ENCODE results near the gene EIF4G1. TPM values are rescaled to one million over a fixed set of nuclear protein-coding genes. Genes with fewer than 3 reads are reported as not detected.

Gene EIF4G1
- total and polyA plus RNA-seq, 2 of the 8 experiments (the other 6 are each of a cell fraction or from before 2014, with no cell fraction given): 318 to 473 TPM

DNA sequence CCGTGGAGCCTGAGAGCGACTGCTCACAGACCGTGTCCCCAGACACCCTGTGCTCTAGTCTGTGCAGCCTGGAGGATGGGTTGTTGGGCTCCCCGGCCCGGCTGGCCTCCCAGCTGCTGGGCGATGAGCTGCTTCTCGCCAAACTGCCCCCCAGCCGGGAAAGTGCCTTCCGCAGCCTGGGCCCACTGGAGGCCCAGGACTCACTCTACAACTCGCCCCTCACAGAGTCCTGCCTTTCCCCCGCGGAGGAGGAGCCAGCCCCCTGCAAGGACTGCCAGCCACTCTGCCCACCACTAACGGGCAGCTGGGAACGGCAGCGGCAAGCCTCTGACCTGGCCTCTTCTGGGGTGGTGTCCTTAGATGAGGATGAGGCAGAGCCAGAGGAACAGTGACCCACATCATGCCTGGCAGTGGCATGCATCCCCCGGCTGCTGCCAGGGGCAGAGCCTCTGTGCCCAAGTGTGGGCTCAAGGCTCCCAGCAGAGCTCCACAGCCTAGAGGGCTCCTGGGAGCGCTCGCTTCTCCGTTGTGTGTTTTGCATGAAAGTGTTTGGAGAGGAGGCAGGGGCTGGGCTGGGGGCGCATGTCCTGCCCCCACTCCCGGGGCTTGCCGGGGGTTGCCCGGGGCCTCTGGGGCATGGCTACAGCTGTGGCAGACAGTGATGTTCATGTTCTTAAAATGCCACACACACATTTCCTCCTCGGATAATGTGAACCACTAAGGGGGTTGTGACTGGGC lies 30.3 kb downstream of the EIF4G1 start:
- Histone ChIP-seq H3K56ac (replicated peaks; ENCODE audit: insufficient read length, low read depth, low read length) (no peak overlapping the region), H3K4me2 (ENCODE audit: insufficient read depth in 1 of 2, low read depth in 2 of 2, low read length in 2 of 2) (no peak overlapping the region), H3K79me1 (ENCODE audit: low read depth, low read length) (no peaks in the 10 kb centered on the region; the same call in 1 of the 2 replicates), H3K4me3 (ENCODE audit: extremely low read depth in 1 of 4, insufficient read depth in 2 of 4, low read depth in 3 of 4, low read length in 4 of 4) (no peak overlapping the region), H4K8ac (ENCODE audit: extremely low read depth, insufficient read depth, low read length) (no peak overlapping the region; the same call in 1 of the 2 replicates), H2BK15ac (ENCODE audit: low read length) (peak overlapping the region; percentile 46; the same call in 1 of the 2 replicates), H3K18ac (ENCODE audit: extremely low read depth, low read length) (no peak overlapping the region), H3K23me2 (ENCODE audit: low read depth, low read length) (no peaks in the 10 kb centered on the region), H3K4ac (replicated peaks; ENCODE audit: insufficient read length, low read depth, low read length) (no peak overlapping the region), H2BK12ac (ENCODE audit: low read depth, low read length) (no peak overlapping the region), H2AK5ac (ENCODE audit: low read depth, low read length) (no peak overlapping the region), H4K5ac (ENCODE audit: insufficient read length, low read depth, low read length) (no peak overlapping the region), H3K9me3 (ENCODE audit: insufficient read depth in 2 of 2, low read depth in 1 of 2, low read length in 1 of 2) (no peaks in the 10 kb centered on the region), H4K91ac (replicated peaks; ENCODE audit: insufficient read length, low read length) (no peak overlapping the region), H3K4me1 (replicated peaks in 1 of 4; ENCODE audit: control insufficient read depth in 3 of 4, insufficient read depth in 4 of 4, low read length in 3 of 4) (peaks cover 0 to 10% (median 7%) of the 10 kb centered on the region in 4 experiments; a peak in 6 of 7 replicates), H3K79me2 (ENCODE audit: control insufficient read depth in 1 of 2, insufficient read depth in 2 of 2, low read length in 2 of 2) (no peaks in the 10 kb centered on the region; a peak in 1 of 4 replicates), H3K23ac (ENCODE audit: insufficient read length) (no peak overlapping the region), H2AFZ (ENCODE audit: low read length) (no peak overlapping the region), H3K36me3 (ENCODE audit: control insufficient read depth in 2 of 4, insufficient read depth in 4 of 4, low read length in 3 of 4) (peaks cover 0 to 16% (median 1%) of the 10 kb centered on the region in 4 experiments; a peak in 6 of 8 replicates), H3K27ac (ENCODE audit: low read depth, low read length) (no peak overlapping the region), H2BK120ac (replicated peaks; ENCODE audit: low read depth, low read length) (no peak overlapping the region), H3K14ac (ENCODE audit: insufficient read length) (no peak overlapping the region), H3K9ac (replicated peaks in 1 of 4; ENCODE audit: extremely low read depth in 1 of 4, low read depth in 3 of 4, low read length in 3 of 4) (0 out of 7 replicates have a peak overlapping the region, but pooled peaks of 1 of the 4 experiments have one; percentile 17), H2BK20ac (ENCODE audit: low read length) (no peak overlapping the region), H2BK5ac (ENCODE audit: low read depth, low read length) (peak overlapping the region; percentile 13; the same call in 1 of the 2 replicates), H4K20me1 (replicated peaks in 1 of 2; ENCODE audit: control insufficient read depth in 1 of 2, insufficient read depth in 2 of 2, low read length in 2 of 2) (peaks cover 4 to 18% of the 10 kb centered on the region in 2 experiments), H3K27me3 (replicated peaks in 1 of 4; ENCODE audit: control insufficient read depth in 3 of 4, extremely low read depth in 1 of 4, insufficient read depth in 3 of 4, low read length in 3 of 4) (no peaks in the 10 kb centered on the region)
- ChIA-PET CTCF (ENCODE audit: partially characterized antibody) (interaction anchor here (1.0 to 7.4 kb wide), 9 partner anchors 8 to 195 kb away, joined by 3 to 49 read pairs (median 6); partner anchors contain the start of gene FAM131A), POLR2A (ENCODE audit: partially characterized antibody) (interaction anchor here (0.5 to 2.4 kb wide), 14 partner anchors 8 to 181 kb away, joined by 3 to 15 read pairs (median 4); partner anchors contain the start of genes ABCF3, CLCN2, FAM131A and POLR2H)
- 85% methylated on average over 22 of the region's 24 CpGs; no CpG with 5 or more reads in 1 of the 2 experiments for WGBS, 2 experiments (ENCODE audit: extremely low coverage in 1 of 2, insufficient coverage in 1 of 2, insufficient read length in 1 of 2, insufficient replicate concordance in 2 of 2, low coverage in 1 of 2, low lambda C conversion rate in 2 of 2, missing lambda C conversion rate in 1 of 2)
- no peak for FAIRE-seq
- DNase-seq (ENCODE audit: low read depth in 1 of 2, low spot score in 2 of 2): no peak
- TF ChIP-seq, protein P1, sequence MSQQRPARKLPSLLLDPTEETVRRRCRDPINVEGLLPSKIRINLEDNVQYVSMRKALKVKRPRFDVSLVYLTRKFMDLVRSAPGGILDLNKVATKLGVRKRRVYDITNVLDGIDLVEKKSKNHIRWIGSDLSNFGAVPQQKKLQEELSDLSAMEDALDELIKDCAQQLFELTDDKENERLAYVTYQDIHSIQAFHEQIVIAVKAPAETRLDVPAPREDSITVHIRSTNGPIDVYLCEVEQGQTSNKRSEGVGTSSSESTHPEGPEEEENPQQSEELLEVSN (IDR thresholded peaks at IDR 0.05): no peak
- TF ChIP-seq KDM5A (IDR thresholded peaks at IDR 0.05; ENCODE audit: low read length) (no peak), CEBPB (IDR thresholded peaks at IDR 0.05; ENCODE audit: low read depth, low read length) (no peak), TAF7 (optimal IDR thresholded peaks at IDR 0.05; ENCODE audit: borderline replicate concordance, low read depth, low read length) (no peak), SRF (IDR thresholded peaks at IDR 0.05; ENCODE audit: low read depth, low read length) (no peak), SP4 (IDR thresholded peaks at IDR 0.05; ENCODE audit: low read length) (no peak), EZH2 (IDR thresholded peaks at IDR 0.05; ENCODE audit: low read depth, low read length, severe bottlenecking) (no peak), HDAC2 (IDR thresholded peaks at IDR 0.05; ENCODE audit: borderline replicate concordance in 1 of 2, low read depth in 2 of 2, low read length in 2 of 2) (no peak), HDAC6 (IDR thresholded peaks at IDR 0.05; ENCODE audit: low read depth, low read length) (no peak)

Data from H1 (cell line).